ENCODE results near the gene OTUB2.

Gene OTUB2

GRCh38 chr14:93996130-93996695 lies 29.9 kb upstream of the OTUB2 start:
- DNase-seq (ENCODE audit: low read depth in 3 of 3): no peak

- no peak for DNase-seq (ENCODE audit: low read depth in 3 of 3)
Measured at GRCh38 chr14:93997082-93997481, 29.1 kb upstream of the OTUB2 start, which contains the start of gene CCDC197. CCDC197 (plus strand) TSS chr14:93997301; CDS start chr14:93998132, 831 bp downstream.

GRCh38 chr14:93997916-93998870 lies 27.9 kb upstream of the OTUB2 start:
- no peak for DNase-seq (ENCODE audit: low read depth in 3 of 3)

- no peak for DNase-seq (ENCODE audit: low read depth in 3 of 3)
Measured at GRCh38 chr14:93998871-93999403, 27.2 kb upstream of the OTUB2 start.

- no peak for DNase-seq (ENCODE audit: low read depth in 3 of 3)
Measured at GRCh38 chr14:93999573-93999972, 26.6 kb upstream of the OTUB2 start.

GRCh38 chr14:94000267-94000666 lies 25.9 kb upstream of the OTUB2 start:
- DNase-seq (ENCODE audit: low read depth in 3 of 3): no peak

GRCh38 chr14:94001016-94001415 lies 25.1 kb upstream of the OTUB2 start:
- no peak for DNase-seq (ENCODE audit: low read depth in 3 of 3)

- peak in 2 of 3 donors; percentile 32 to 53 for DNase-seq (ENCODE audit: low read depth in 3 of 3)
Measured at GRCh38 chr14:94001501-94002396, 24.4 kb upstream of the OTUB2 start.

- DNase-seq (ENCODE audit: low read depth in 3 of 3): no peak
Measured at GRCh38 chr14:94003397-94003796, 22.7 kb upstream of the OTUB2 start.

- DNase-seq (ENCODE audit: low read depth in 3 of 3): no peak
Measured at GRCh38 chr14:94004015-94004414, 22.1 kb upstream of the OTUB2 start.

GRCh38 chr14:94005324-94006073 lies 20.6 kb upstream of the OTUB2 start:
- no peak for DNase-seq (ENCODE audit: low read depth in 3 of 3)

- no peak for DNase-seq (ENCODE audit: low read depth in 3 of 3)
Measured at GRCh38 chr14:94008234-94008633, 17.9 kb upstream of the OTUB2 start.

GRCh38 chr14:94009767-94010166 lies 16.4 kb upstream of the OTUB2 start:
- no peak for DNase-seq (ENCODE audit: low read depth in 3 of 3)

GRCh38 chr14:94010625-94011024 lies 15.5 kb upstream of the OTUB2 start:
- DNase-seq (ENCODE audit: low read depth in 3 of 3): no peak

GRCh38 chr14:94011795-94012194 lies 14.3 kb upstream of the OTUB2 start:
- DNase-seq (ENCODE audit: low read depth in 3 of 3): no peak

GRCh38 chr14:94014382-94014781 lies 11.8 kb upstream of the OTUB2 start:
- no peak for DNase-seq (ENCODE audit: low read depth in 3 of 3)

- no peak for DNase-seq (ENCODE audit: low read depth in 3 of 3)
Measured at GRCh38 chr14:94015223-94015622, 10.9 kb upstream of the OTUB2 start.

- DNase-seq (ENCODE audit: low read depth in 3 of 3): no peak
Measured at GRCh38 chr14:94016446-94016976, 9.6 kb upstream of the OTUB2 start.

- no peak for DNase-seq (ENCODE audit: low read depth in 3 of 3)
Measured at GRCh38 chr14:94018308-94018707, 7.8 kb upstream of the OTUB2 start.

- DNase-seq (ENCODE audit: low read depth in 3 of 3): no peak
Measured at GRCh38 chr14:94019329-94019728, 6.8 kb upstream of the OTUB2 start.

GRCh38 chr14:94020267-94020666 lies 5.9 kb upstream of the OTUB2 start:
- DNase-seq (ENCODE audit: low read depth in 3 of 3): no peak

Data from stimulated activated CD4-positive, alpha-beta T cell treated with anti-CD3 and anti-CD28 coated beads, TNF-alpha, amount 100 ng/mL, for 48 hours (primary cell).